Choroid plexus epithelial cell (primary cell): ENCODE data around the gene ARCN1.
A peak's percentile ranks its signal among the peaks of the same experiment; 100 is the strongest.

Source experiments
- DNase-seq: peaks from one replicate; pipeline ENCODE4 v3.0.0-alpha.2; 2010; ENCODE audit warnings: low read depth
- H3K4me3 ChIP-seq: 2 replicates; pipeline ENCODE4 v1.5.1; 2011; ENCODE audit warnings: low read depth, mild to moderate bottlenecking, control low read depth, low read length, moderate library complexity
- CTCF ChIP-seq: conservative IDR thresholded peaks from 2 replicates; pipeline ENCODE4 v1.5.1; 2011; ENCODE audit warnings: low read depth, mild to moderate bottlenecking, control low read depth, inconsistent platforms, low read length, moderate library complexity

Gene ARCN1

GRCh38 chr11:118622376-118623268 is 50.4 kb downstream of the ARCN1 start:
- DNase-seq, result peak; percentile 70
- TF ChIP-seq CTCF, result no peak
- peak overlapping the region; percentile 69 for H3K4me3 ChIP-seq

GRCh38 chr11:118623269-118623655 is 51.1 kb downstream of the ARCN1 start:
- no peak for TF ChIP-seq CTCF
- peak overlapping the region; percentile 8 for H3K4me3 ChIP-seq
- DNase-seq, result peak; percentile 56

GRCh38 chr11:118625036-118625690 is 53.0 kb downstream of the ARCN1 start:
- DNase-seq, result no peak
- no peak for TF ChIP-seq CTCF
- no peak overlapping the region for H3K4me3 ChIP-seq

GRCh38 chr11:118625976-118626375 is 53.8 kb downstream of the ARCN1 start:
- H3K4me3 ChIP-seq, result no peak overlapping the region
- no peak for TF ChIP-seq CTCF
- no peak for DNase-seq

GRCh38 chr11:118627566-118627965 is 55.4 kb downstream of the ARCN1 start:
- DNase-seq, result no peak
- no peak overlapping the region for H3K4me3 ChIP-seq
- TF ChIP-seq CTCF, result no peak

- TF ChIP-seq CTCF, result no peak
- H3K4me3 ChIP-seq, result no peak overlapping the region
- DNase-seq, result no peak
These were observed 55.8 kb downstream of the ARCN1 start for GRCh38 chr11:118628031-118628430.
